Mammary epithelial cell (primary cell): ENCODE results near the gene LPIN2.

ENCODE experiments used
- EZH2 ChIP-seq: IDR thresholded peaks from 2 replicates; pipeline ENCODE4 v1.6.1; 2012; ENCODE audit warnings: low read length, inconsistent platforms, borderline replicate concordance
- TF ChIP-seq, protein P1 (sequence below), 2 donors: IDR thresholded peaks in 1 of 2; conservative IDR thresholded peaks in 1 of 2; 2 replicates each; pipeline ENCODE4 v1.5.1; 2011 to 2012; ENCODE audit warnings: inconsistent platforms in 2 of 2, low read length in 2 of 2, mild to moderate bottlenecking in 2 of 2, control low read depth in 1 of 2, low read depth in 1 of 2; ENCODE audit not compliant: insufficient read depth in 1 of 2; ENCODE audit errors: extremely low read depth in 1 of 2

DNA sequence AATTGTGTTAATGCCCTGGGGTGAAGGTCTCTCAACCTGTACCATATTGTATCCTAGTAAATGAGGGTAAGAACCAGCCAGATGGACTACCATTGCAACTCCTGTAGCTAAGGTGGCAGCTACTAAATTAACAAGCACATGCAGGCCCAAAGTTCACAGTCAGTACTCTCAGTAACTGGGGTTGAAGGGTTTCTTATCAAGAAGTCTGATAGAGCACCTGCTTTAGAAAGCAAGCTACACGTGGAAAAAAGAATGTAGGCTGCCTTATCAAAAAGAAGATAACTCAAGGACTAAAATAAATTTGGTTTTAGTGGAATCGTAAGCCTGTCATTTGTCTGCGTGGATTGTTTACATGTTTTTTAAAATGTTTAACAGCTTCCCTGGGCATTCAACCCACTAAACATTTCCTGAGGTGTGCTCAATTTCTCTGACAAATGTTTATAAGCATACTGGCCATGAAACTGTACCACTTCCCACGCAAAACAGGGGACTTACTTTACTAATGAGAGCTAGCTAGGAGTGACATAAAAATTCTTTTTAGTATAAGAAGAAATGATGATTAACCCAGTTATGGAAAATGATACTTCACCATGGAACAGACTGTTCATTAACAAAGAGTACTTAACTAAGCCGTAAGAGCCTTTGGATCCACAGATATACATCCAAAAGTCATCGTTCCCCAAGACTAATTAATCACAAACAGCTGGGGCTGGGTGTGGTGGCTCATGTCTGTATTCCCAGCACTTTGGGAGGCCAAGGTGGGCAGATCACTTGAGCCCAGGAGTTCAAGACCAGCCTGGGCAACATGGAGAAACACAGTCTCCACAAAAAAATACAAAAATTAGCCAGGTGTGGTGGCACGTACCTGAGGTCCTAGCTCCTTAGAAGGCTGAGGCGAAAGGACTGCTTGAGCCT, 36.5 kb downstream of the LPIN2 start:
- TF ChIP-seq, protein P1, sequence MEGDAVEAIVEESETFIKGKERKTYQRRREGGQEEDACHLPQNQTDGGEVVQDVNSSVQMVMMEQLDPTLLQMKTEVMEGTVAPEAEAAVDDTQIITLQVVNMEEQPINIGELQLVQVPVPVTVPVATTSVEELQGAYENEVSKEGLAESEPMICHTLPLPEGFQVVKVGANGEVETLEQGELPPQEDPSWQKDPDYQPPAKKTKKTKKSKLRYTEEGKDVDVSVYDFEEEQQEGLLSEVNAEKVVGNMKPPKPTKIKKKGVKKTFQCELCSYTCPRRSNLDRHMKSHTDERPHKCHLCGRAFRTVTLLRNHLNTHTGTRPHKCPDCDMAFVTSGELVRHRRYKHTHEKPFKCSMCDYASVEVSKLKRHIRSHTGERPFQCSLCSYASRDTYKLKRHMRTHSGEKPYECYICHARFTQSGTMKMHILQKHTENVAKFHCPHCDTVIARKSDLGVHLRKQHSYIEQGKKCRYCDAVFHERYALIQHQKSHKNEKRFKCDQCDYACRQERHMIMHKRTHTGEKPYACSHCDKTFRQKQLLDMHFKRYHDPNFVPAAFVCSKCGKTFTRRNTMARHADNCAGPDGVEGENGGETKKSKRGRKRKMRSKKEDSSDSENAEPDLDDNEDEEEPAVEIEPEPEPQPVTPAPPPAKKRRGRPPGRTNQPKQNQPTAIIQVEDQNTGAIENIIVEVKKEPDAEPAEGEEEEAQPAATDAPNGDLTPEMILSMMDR (conservative IDR thresholded peaks at IDR 0.05 in 1 of 2, IDR thresholded peaks at IDR 0.05 in 1 of 2; ENCODE audit: extremely low read depth in 1 of 2, insufficient read depth in 1 of 2, low read depth in 1 of 2, low read length in 2 of 2) = no peak
- no peak for TF ChIP-seq EZH2
